ENCODE results near the gene FOXP4.

DNA sequence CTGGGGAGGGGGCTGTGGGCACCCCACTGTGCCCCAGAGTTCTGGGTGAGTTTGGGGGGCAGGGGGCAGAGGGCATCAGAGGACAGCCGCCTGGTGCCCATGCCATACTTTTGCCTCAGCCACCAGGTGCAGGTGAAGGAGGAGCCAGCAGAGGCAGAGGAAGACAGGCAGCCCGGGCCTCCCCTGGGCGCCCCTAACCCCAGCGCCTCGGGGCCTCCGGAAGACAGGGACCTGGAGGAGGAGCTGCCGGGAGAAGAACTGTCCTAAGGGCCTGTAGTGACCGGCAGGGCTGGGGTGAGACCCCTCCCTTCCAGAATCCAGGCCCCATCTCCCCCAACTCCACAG is 52.5 kb downstream of the FOXP4 start:
- TF ChIP-seq CTCF (IDR thresholded peaks at IDR 0.05), result no peak
- TF ChIP-seq EP300 (IDR thresholded peaks at IDR 0.05), result no peak
- TF ChIP-seq POLR2AphosphoS5 (IDR thresholded peaks at IDR 0.05), result no peak
- no peak for TF ChIP-seq POLR2A (IDR thresholded peaks at IDR 0.05)
